Measurements from ENCODE around the gene B3GLCT. TPM values are rescaled to one million over a fixed set of nuclear protein-coding genes. Genes with fewer than 3 reads are reported as not detected.

The B3GLCT gene
- total and polyA plus RNA-seq, 2 experiments from 2014 or later = 2.2 to 4.4 TPM

- Mint-ChIP-seq H3K4me3 (no peak overlapping the region), H3K36me3 (ENCODE audit: low read depth) (peaks cover under 1% of the 10 kb centered on the region; the same call in 2 of the 3 replicates), H3K4me1 (no peaks in the 10 kb centered on the region), H3K27ac (no peak overlapping the region), H3K9me3 (no peaks in the 10 kb centered on the region; the same call in 2 of the 3 replicates), H3K27me3 (ENCODE audit: insufficient read depth, low read depth, poor library complexity) (no peaks in the 10 kb centered on the region)
- TF ChIP-seq EZH2 (IDR thresholded peaks at IDR 0.05; ENCODE audit: low read depth, unreplicated experiment) (no peak), JUNB (IDR thresholded peaks at IDR 0.05; ENCODE audit: unreplicated experiment) (no peak), CREB1 (CRISPR knock-in tag; IDR thresholded peaks at IDR 0.05; ENCODE audit: low read depth) (no peak), ZNF331 (CRISPR knock-in tag; IDR thresholded peaks at IDR 0.05; ENCODE audit: low read depth) (no peak), NANOG (IDR thresholded peaks at IDR 0.05; ENCODE audit: borderline replicate concordance) (no peak), ETS1 (IDR thresholded peaks at IDR 0.05) (no peak), STAT1 (IDR thresholded peaks at IDR 0.05; ENCODE audit: unreplicated experiment) (no peak), ZNF114 (CRISPR knock-in tag; IDR thresholded peaks at IDR 0.05) (no peak), EZH2phosphoT487 (IDR thresholded peaks at IDR 0.05; ENCODE audit: unreplicated experiment) (no peak), ZNF462 (CRISPR knock-in tag; IDR thresholded peaks at IDR 0.05) (no peak), REST (IDR thresholded peaks at IDR 0.05; ENCODE audit: unreplicated experiment) (no peak), CTCF (conservative IDR thresholded peaks at IDR 0.05; ENCODE audit: low read depth in 2 of 2) (no peak), POLR2AphosphoS5 (IDR thresholded peaks at IDR 0.05; ENCODE audit: low read depth) (no peak)
- Histone ChIP-seq H3K27me3 (ENCODE audit: insufficient read depth) (no peaks in the 10 kb centered on the region), H3K9me2 (ENCODE audit: insufficient read depth) (no peaks in the 10 kb centered on the region), H3K79me2 (replicated peaks; ENCODE audit: insufficient read depth) (no peaks in the 10 kb centered on the region), H3K4me2 (no peak overlapping the region), H3K4me3 (no peak overlapping the region), H2AFZ (no peak overlapping the region), H3F3A (replicated peaks; ENCODE audit: low read depth) (no peaks in the 10 kb centered on the region), H3K27ac (ENCODE audit: low read depth) (no peak overlapping the region), H4K20me1 (replicated peaks; ENCODE audit: insufficient read depth) (no peaks in the 10 kb centered on the region), H3K36me3 (ENCODE audit: insufficient read depth) (no peaks in the 10 kb centered on the region), H3K4me1 (ENCODE audit: insufficient read depth) (no peaks in the 10 kb centered on the region)
- DNase-seq (ENCODE audit: low spot score) = no peak
- no peak for ATAC-seq
These were observed 46.0 kb downstream of the B3GLCT start for GRCh38 chr13:31245598-31246373.
